NCI-H510A (cell line): ENCODE results near the gene MMP24OS.

Experiments used
- DNase-seq: peaks from one replicate; lab custom pipeline; 2025; lab: John Stamatoyannopoulos, UW

The MMP24OS gene

GRCh38 chr20:35251613-35251940, 26.3 kb downstream of the MMP24OS start:
- DNase-seq: no peak

GRCh38 chr20:35248641-35249475, 29.1 kb downstream of the MMP24OS start:
- DNase-seq: no peak

GRCh38 chr20:35246723-35247122, 31.2 kb downstream of the MMP24OS start:
- DNase-seq: no peak

GRCh38 chr20:35243986-35244385, 33.9 kb downstream of the MMP24OS start:
- DNase-seq: no peak

GRCh38 chr20:35243317-35243716, 34.6 kb downstream of the MMP24OS start:
- DNase-seq: no peak

GRCh38 chr20:35240811-35241293, 37.1 kb downstream of the MMP24OS start:
- no peak for DNase-seq

- no peak for DNase-seq
Measured at GRCh38 chr20:35240083-35240810, 37.7 kb downstream of the MMP24OS start.

GRCh38 chr20:35238735-35239134, 39.2 kb downstream of the MMP24OS start:
- no peak for DNase-seq

GRCh38 chr20:35238170-35238569, 39.8 kb downstream of the MMP24OS start:
- no peak for DNase-seq

- DNase-seq: no peak
Measured at GRCh38 chr20:35237486-35237885, 40.4 kb downstream of the MMP24OS start.

GRCh38 chr20:35235881-35236280, 42.0 kb downstream of the MMP24OS start:
- DNase-seq: no peak

GRCh38 chr20:35232575-35232974, 45.3 kb downstream of the MMP24OS start:
- no peak for DNase-seq

GRCh38 chr20:35226884-35227681, 50.8 kb downstream of the MMP24OS start:
- DNase-seq: no peak
